HG03460 (cell line): Measurements from ENCODE around the gene KY.

Experiments used
- ATAC-seq: cut with Tn5 transposase; IDR thresholded peaks from one replicate; pipeline ENCODE4 v1.9.1; 2021; ENCODE audit not compliant: unreplicated experiment

Gene KY

GRCh38 chr3:134672571-134672970, 21.7 kb upstream of the KY start:
- ATAC-seq = no peak

GRCh38 chr3:134667956-134668355, 17.1 kb upstream of the KY start:
- no peak for ATAC-seq

- ATAC-seq = no peak
Measured at GRCh38 chr3:134667406-134667805, 16.6 kb upstream of the KY start.

DNA sequence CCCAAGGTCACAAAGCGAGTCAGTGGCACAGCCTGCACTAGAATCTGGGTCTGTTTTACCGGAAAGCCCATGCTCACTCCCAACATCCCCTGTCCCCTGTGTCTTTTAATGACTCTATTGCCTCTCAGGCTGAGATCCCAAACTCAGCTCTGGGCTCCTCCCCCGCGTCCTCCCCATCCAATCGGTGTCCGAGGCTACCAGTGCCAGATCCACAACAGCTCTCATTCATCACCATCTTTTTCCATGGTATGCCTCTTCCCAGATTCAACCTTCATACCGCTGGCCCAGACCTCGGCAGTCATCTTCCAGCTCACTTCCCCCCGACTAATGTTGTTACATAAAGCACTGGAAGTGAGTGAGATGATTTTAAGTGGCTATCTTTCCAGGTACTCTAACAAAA, 16.1 kb upstream of the KY start:
- no peak for ATAC-seq

- no peak for ATAC-seq
Measured at GRCh38 chr3:134666466-134666865, 15.6 kb upstream of the KY start.

DNA sequence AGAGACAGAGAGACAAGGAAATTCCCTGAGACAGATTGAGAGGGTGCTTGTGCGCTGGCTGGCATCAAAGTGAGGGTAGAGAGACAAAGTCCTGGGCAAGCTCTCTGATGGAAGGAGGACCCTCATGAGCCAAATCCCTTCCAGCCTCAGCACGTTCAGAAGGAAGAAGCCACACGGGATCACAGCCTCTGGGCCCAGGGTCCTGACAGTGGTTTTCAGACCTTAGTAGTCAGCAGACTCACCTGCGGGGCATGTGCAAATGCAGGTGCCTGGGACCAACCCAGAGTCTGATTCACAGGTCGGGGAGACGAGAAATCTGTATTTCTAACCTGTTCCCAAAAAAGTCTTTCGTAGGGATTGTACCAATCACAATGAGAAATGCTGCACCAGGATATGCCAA, 15.2 kb upstream of the KY start:
- no peak for ATAC-seq

DNA sequence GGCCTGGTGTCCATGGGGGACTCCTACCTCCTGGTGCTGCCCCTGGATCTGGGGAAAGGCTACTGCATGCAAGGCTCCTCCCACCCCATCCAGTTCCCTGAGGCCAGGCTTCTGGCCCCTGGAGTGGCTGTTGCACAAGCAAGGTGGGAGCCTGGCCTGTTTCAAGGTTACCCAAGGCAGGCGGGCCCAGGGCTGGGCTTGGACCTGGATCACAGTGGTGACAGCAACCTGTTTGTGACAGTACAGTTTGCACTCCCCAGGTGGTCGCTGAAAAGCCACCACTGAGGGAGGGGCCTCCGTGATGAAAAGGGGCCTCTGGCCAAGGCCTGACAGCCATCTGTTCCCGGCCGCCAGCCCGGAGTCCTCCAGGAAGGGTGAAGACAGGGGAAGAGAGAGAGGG, 14.4 kb upstream of the KY start:
- ATAC-seq = no peak

DNA sequence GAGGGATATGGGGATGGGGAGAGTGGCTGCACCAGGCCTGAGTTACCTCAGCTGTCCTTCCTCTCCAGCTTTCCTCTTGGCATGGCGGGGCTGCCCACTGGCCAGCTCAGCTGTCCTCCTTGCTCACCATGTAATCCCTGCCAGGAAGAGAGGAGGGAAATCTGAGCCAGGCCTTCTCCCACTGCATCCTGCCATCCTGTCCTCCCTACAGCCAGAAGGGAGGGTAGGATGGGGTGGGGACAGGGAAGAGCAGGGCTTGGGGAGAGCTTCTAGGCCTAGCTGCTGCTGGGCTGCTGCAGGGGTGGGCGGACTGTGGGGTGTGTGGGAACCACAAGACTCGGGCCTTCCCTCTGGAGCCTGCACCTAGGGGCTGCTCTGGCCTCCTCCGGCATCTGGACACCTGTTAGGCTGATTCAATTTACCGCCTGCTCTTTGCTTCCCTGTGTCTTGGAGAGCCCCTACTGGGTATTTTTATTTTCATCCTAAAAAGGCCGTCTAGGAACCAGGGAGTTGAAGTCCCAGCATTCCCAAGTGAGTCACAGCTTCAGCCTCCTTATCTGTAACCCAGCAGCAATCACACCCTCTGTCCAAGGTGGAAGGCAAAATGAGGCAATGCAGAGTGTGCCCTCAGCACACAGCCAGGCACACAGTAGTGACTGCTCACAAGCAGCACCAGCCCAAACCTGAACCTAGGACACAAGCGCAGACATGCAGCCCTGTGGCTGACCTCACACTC, 13.1 kb upstream of the KY start:
- ATAC-seq = no peak

DNA sequence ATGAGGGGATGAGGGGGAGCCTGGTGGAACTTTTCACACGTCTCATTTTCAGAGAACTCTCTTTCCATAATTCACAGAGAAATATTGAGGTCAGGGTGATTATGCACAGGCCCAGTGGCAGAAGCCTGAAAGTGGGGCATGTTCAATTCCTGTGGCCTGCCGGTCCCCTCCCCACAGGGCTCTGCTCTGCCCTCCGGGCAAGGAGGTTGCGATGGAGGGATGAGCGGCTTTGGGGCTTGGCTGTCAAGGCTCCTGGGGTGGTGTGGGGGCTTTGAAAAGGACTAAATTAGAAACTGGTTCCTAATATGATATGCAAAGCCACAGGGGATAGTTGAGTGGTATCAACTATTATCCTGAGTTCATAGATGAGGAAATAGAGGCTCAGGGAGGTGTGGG, 9.2 kb upstream of the KY start:
- no peak for ATAC-seq

- no peak for ATAC-seq
Measured at GRCh38 chr3:134659391-134660045, 8.7 kb upstream of the KY start.

- ATAC-seq = no peak
Measured at GRCh38 chr3:134658555-134658954, 7.7 kb upstream of the KY start.

- ATAC-seq = no peak
Measured at GRCh38 chr3:134656211-134656800, 5.5 kb upstream of the KY start.

DNA sequence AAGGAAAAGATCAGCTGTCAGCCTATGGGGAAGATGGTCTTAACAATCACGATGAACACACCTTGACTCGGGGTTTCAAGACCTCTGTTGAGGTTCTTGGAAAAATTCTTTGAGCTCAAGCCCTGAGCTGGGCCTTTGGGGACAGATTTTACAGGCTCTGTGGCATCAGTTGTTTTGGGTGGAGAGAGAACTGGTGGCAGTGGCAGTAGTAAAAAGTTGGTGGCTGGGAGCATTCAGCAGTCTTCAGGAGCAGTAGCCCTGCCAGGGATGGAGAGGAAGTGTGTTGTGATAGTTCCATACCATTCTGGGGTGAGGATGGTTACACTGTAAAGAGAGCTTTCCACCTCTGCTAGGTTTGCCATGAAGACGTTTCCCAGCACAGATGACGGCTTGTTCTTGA, 4.9 kb upstream of the KY start:
- no peak for ATAC-seq

DNA sequence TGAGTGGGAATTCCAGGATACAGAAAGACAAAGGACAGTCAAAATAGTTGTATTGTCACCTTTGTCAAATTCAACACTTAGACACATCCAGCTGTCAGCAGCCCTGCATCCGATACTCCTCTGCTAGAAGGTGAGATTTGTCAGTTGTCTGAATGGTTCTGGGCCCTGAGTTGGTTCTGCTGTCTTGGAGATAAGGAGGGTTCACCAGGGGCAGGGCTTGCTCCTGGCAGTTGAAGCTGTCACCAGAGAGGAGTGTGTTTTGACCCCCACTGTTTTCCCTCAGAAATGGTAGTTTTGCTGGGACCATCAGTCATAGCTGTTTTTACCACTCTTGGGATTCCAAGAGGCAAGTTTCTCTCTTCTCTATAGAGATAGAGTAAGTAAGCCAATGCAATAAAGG, 3.2 kb upstream of the KY start:
- ATAC-seq = no peak

DNA sequence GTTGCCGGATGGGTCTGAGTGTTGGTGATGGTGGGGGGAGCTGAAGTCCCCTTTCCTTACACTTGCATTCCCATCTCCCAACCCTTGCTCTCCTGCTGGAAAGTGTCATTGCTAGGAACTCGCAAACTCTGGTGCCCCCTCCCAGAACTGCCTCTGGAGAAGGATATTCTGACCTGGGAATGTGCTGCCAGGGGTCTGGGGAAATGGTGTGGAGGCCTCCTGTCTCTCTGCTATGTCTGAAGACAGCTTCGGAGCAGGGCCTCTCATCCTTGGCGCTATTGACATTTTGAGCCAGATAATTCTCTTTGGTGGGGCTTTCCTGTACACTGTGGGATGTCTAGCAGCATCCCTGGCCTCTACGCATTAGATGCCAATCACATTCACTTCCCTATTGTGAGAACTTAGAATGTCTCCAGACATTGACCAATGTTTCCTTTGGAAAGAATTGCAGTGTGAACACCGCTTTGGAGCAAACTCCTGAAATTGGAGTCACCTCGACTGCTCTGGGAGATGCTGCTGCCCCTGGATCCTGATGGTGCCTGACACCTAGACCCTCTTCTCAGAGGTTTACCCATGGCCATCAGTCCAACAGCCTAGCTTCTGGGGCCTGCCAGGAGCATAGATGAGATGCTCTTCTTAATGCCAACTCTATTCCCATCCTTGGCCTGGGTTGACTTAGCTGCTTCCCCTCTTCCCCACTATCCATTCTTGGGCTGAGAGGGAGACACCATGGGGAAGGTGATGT, 2.2 kb upstream of the KY start:
- ATAC-seq = no peak

DNA sequence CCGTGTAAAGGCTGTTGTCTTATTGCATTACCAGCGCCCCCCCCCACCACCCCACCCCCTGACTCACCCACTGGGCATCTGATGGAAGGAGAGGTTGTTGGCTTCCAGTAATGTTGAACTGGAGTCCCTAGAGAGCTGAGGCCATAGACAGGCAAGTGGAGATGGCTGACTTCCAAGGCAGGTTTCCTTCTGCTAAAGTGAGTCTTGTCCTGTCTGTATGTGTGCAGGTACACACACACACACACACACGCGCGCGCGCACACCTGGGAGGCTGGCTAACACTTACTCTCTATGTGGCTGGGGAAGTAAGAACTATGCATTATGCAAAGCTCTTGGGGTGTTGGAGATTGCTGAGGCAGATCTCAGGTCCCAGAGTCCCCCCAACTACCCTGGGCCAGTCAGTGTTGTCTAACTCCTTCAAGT, 1.6 kb upstream of the KY start:
- ATAC-seq = no peak

- no peak for ATAC-seq
Measured at GRCh38 chr3:134651347-134652041, 672 bp upstream of the KY start.

- no peak for ATAC-seq
Measured at GRCh38 chr3:134649106-134649705, 1.6 kb downstream of the KY start.

DNA sequence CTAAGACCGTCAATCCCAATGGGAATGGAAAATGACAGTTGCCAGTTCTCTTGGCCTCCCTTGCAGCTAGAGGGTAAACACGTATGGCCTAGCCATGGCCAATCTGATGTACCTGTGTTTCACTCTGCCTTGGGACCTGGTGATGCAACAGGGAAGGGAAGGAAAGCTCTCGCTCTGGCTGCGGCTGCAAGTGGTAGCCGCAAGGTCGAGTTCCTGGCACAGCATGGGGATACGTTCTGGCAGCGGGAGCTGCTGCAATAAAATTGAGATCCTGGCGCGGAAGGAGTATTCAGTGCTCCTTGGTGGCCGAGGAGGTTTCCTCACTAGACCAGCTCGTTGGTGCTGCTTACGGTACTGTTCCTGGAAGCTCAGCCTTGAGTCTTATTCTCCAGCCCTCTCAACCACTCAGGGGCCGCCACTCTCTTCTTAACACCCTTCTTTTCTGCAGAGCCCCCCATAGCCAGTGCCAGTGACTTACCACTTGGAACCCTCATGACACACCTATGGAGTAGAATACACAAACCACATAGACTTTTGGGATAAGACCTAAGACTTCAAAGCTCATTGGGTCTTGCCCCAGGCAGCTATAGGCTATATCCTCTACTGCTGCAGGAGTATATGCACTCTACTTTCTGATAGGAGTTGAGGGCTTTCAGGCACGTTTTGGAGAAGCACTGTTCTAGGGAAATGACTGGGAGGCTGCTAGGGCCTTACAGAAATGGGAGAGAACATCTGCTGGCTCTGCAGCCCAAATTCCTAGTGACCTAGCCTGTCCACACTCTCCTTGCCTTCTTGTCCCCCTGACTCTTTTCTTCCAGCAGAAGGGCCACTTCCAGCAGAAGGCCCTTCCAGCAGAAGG, 2.7 kb downstream of the KY start:
- no peak for ATAC-seq

- ATAC-seq = no peak
Measured at GRCh38 chr3:134646086-134646485, 4.7 kb downstream of the KY start.
